C4-2B (cell line): ENCODE measurements around the gene CASP9.
"Not testable (repeated sequence)": the region's sequence is repeated elsewhere in the genome, so short reads cannot be mapped to it uniquely, and the experiment has no call there.

Source experiments
- H3K27ac ChIP-seq: fragments of 450-650 bp; 2 replicates; pipeline ENCODE4 v1.5.1; 2017
- ZFX ChIP-seq: fragments of 450-650 bp; IDR thresholded peaks from 2 replicates; pipeline ENCODE4 v1.6.1; 2017
- TF ChIP-seq, protein P1 (sequence below): fragments of 450-650 bp; conservative IDR thresholded peaks from 2 replicates; pipeline ENCODE4 v1.5.1; 2017; ENCODE audit warnings: mild to moderate bottlenecking

CASP9 gene

DNA sequence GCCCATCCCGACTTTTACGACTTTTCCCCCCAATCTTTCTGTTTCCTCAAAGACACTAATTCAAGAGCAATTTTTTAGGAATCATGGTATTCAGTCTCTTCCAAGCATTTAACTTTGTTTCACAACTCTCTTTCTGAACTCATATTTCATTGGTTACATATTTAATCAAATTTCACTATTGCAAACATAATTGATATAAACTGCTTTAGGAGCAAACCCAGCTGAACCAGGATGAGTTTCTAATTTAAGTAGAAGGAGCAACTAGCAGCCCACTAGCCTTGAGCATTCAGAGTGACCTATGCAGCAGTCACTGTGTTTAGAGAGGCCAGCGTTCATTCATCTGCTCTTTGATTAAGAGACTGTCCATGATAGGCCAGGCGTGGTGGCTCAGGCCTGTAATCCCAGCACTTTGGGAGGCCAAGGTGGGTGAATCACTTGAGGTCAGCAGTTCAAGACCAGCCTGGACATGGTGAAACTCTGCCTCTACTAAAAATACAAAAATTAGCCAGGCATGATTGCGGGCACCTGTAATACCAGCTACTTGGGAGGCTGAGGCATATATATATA is 46.3 kb downstream of the CASP9 start:
- TF ChIP-seq ZFX = no peak
- TF ChIP-seq, protein P1, sequence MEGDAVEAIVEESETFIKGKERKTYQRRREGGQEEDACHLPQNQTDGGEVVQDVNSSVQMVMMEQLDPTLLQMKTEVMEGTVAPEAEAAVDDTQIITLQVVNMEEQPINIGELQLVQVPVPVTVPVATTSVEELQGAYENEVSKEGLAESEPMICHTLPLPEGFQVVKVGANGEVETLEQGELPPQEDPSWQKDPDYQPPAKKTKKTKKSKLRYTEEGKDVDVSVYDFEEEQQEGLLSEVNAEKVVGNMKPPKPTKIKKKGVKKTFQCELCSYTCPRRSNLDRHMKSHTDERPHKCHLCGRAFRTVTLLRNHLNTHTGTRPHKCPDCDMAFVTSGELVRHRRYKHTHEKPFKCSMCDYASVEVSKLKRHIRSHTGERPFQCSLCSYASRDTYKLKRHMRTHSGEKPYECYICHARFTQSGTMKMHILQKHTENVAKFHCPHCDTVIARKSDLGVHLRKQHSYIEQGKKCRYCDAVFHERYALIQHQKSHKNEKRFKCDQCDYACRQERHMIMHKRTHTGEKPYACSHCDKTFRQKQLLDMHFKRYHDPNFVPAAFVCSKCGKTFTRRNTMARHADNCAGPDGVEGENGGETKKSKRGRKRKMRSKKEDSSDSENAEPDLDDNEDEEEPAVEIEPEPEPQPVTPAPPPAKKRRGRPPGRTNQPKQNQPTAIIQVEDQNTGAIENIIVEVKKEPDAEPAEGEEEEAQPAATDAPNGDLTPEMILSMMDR = no peak
- H3K27ac ChIP-seq = no peak overlapping the region

DNA sequence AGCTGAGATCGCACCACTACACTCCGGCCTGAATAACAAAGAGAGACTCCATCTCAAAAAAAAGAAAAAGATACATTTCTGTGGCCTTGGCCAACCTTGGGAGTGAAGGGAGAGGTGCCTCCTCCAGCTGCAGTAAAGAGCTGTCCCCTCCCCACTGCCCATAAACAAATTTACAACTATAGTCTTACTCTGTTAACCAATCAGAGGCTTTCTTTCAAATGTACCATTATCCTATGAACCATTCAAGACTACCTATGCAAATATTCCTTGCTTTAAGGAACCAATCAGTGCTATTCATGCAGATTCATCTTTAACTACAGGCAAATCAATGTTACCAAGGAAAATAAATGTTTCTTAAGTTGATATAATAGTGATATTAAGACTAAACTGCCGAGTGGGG is 47.1 kb downstream of the CASP9 start:
- TF ChIP-seq, protein P1 = no peak
- no peak for TF ChIP-seq ZFX
- no peak overlapping the region for H3K27ac ChIP-seq

DNA sequence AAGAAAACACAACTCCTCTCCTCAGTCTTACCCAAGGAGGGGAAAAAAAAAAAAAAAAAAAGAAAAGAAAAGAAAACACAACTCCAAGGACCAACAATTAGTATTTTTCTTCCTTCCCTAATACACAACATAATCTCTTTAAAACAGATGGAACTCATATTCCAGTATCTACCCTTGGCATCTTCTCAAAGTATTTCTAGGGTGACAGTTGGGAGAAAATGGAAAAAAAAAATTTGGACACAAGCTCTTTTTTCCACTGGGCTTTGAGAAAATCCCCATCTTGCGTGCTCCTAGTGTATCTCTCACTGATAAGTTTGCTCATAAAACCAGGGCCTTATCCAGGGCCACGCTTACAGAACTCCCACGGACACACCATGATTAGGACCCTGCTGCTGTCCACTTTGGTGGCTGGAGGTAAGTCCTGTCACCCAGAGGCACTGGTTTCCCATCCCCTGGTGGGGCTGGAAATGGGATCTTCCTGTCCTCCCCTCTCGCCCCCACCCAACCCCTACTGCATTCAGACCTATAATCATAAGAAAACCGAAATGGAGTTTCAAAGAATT is 48.2 kb downstream of the CASP9 start, which contains the start of gene CELA2B:
Gene CELA2B, plus strand, starts transcription at position 353 of the 563 bp plus-strand sequence. Its CDS starts 22 bp downstream, at position 375.
- no peak within 1 kb of the TSS for H3K27ac ChIP-seq
- TF ChIP-seq, protein P1 = no peak
- TF ChIP-seq ZFX = no peak

DNA sequence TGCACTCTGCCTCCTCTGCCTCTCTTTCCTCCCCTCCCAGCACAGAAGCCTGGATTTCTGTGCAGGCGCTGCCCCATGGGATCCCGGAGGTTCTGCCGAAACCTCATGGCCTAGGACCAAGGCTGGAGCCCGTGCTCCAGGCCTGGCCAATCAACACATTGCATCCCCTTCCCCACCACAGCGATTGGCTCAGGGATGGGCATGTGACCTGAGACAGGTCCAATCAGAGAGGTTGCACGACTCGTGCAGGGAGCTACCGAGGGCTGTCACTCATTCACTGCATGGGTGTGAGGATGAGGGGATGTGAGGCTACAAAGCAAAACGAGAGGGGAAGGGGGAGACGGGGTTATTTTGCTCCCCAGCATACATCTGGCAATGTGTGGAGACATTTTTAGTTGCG is 51.4 kb downstream of the CASP9 start:
- no peak for TF ChIP-seq ZFX
- TF ChIP-seq, protein P1 = no peak
- no peak overlapping the region for H3K27ac ChIP-seq

DNA sequence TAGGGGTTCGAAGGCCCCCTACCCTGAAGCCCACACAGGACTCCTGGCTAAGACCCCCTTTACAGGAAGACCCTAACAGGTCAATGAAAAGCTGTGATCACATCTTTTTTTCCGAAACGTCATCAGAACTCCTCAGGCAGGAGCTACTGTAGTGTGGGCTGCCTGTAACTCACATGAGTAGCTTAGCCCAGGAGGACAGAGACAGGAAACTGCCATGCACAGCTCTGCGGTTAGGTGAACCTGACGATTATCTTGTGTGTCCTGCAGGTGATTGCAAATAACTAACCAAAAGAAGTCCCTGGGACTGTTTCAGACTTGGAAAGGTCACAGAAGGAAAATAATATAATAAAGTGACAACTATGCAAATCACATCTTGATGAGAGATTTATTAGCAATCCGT is 52.3 kb downstream of the CASP9 start:
- H3K27ac ChIP-seq = not testable (repeated sequence)

DNA sequence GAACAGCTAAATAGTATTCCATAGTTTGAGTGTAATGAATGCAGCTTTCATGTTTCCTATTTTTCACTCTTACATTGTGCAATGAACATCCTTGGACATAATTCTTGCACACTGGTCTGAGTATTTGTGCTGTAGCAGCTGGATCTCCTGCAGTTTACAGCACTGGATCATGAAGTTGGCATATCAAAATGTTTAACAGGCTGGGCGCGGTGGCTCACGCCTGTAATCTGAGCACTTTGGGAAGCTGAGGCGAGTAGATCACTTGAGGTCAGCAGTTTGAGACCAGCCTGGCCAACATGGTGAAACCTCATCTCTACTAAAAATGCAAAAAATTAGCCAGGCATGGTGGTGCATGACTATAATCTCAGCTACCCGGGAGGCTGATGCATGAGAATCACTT is 52.9 kb downstream of the CASP9 start:
- not testable (repeated sequence) for H3K27ac ChIP-seq

DNA sequence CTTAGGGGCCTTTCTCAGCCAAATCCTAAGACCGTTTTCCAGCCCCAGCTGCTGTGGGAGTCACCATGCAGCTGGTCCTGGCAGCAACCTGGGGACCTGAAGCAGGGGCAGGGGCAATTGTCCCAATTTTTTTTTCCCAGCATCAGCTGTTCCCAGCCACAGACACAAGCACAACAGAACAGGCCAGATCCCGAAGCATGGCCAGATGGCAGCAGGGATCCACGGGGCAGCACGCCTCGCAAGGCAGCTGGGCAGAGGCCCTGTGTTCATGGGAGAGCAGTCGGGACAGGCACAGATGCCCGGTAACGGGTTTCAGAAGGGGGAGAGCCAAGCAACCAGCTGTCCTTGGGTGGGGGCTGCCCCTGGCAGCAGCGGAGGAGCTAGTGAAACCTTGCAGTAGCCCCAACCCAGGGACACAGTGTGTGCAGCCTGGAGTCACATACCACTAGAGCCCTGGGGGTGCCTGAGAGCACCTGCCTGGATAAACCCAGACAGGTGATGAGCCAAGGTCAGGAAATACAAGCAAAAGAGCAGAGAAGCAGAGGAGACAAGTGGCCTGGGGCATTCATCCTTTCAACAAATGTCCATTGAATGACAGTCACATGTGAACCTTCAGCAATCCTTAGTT is 54.1 kb downstream of the CASP9 start:
- not testable (repeated sequence) for H3K27ac ChIP-seq

DNA sequence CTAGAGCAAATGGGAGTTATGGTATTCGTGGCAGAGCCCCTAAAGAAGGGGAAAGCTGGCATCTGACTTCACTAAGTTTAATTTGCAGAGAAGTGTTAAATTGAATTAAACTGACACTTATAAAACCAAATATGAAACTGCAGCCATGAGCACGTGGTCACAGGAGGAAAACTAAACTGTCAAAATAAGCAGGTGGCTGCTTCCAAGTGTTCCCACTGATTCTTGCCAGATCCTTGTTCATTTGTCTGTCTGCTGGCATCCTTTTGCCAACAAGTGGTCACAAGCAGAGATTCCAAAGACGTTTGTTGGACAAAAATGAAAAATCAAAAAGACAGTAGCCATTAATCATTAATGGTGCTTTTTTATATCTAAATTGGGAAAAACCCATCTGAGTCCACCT is 54.7 kb downstream of the CASP9 start:
- H3K27ac ChIP-seq = no peak overlapping the region
- TF ChIP-seq, protein P1 = no peak
- TF ChIP-seq ZFX = no peak

DNA sequence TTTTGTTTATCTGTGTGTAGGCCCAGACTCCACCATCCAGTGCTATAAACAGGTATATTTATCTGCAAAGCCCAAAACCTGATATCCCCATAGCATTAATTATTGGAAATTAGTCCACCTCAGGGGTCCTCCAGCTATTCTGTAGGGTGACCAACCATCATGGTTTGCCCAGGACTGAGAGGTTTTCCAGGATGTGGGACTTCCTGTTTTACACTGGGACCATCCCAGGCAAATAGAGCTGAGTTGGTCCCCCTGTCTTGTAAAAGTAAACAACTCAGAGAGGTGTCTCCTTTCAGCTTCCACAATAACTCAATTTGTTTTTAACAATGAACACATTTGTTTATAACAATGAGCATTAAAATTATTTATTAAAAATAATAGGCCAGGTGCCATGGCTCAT is 55.9 kb downstream of the CASP9 start:
- no peak overlapping the region for H3K27ac ChIP-seq
- TF ChIP-seq, protein P1 = no peak
- no peak for TF ChIP-seq ZFX

DNA sequence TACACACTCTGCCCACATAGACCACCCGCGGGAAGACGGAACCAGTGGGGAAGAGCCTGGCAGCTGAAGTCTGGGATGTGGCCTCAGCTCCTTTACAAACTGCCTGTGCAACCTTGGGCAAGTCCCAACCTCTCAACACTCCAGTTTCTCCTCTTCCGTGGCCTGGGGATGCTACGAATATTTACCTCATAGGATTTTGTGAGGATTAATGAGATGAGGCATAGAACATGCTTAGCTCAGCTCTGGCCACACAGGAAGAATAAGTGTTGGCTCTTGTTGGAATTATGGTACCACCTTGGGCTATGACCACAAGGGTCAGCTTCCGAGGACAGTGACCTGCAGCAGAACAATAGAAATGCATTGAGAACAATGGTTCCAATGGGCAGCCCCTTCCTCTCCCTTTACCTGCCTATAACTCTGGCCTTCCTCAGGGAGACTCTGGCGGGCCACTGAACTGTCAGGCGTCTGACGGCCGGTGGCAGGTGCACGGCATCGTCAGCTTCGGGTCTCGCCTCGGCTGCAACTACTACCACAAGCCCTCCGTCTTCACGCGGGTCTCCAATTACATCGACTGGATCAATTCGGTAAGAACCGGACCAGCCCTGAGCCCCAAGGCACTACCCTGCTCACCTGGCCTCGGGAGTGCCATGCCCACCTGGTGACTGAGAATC is 56.9 kb downstream of the CASP9 start:
- not testable (repeated sequence) for H3K27ac ChIP-seq
